AG04449 (cell line): ENCODE measurements around the gene FARS2.
A peak's percentile ranks its signal among the peaks of the same experiment; 100 is the strongest.

Source experiments
- CTCF ChIA-PET: fragments of 350-600 bp; formaldehyde crosslinking; extraction: SDS; loops from one replicate; lab custom pipeline; 2021; ENCODE audit warnings: antibody characterized with exemption; lab: Yijun Ruan, JAX
- POLR2A ChIA-PET: fragments of 400-600, 350-600 bp; formaldehyde crosslinking; extraction: SDS; loops from one replicate; lab custom pipeline; 2020; ENCODE audit warnings: antibody characterized with exemption, inconsistent platforms; lab: Yijun Ruan, JAX
- DNase-seq: peaks from one replicate; pipeline ENCODE4 v3.0.0-alpha.2; 2010; ENCODE audit warnings: low read depth, low spot score
- H3K4me3 ChIP-seq: 2 replicates; pipeline ENCODE4 v1.5.1; 2011; ENCODE audit warnings: low read depth, mild to moderate bottlenecking, control low read depth, low read length
- CTCF ChIP-seq: IDR thresholded peaks from one replicate; pipeline ENCODE4 v1.5.1; 2011; ENCODE audit warnings: mild to moderate bottlenecking, moderate library complexity, low read length, control low read depth, inconsistent platforms; ENCODE audit not compliant: insufficient read depth; ENCODE audit errors: missing control alignments

Gene FARS2

GRCh38 chr6:5282191-5282623, 20.9 kb downstream of the FARS2 start:
- no peak for DNase-seq
- H3K4me3 ChIP-seq, result no peak overlapping the region
- CTCF ChIA-PET, result interaction anchor here (0.9 kb wide), 1 partner anchor 108 kb away, joined by 3 read pairs; no protein-coding TSS in a partner anchor
- no peak for TF ChIP-seq CTCF
- POLR2A ChIA-PET, result no interaction called here

- POLR2A ChIA-PET, result no interaction called here
- no peak overlapping the region for H3K4me3 ChIP-seq
- CTCF ChIA-PET, result interaction anchor here (1.4 kb wide), 1 partner anchor 18 kb away, joined by 3 read pairs; no protein-coding TSS in a partner anchor
- no peak for TF ChIP-seq CTCF
- no peak for DNase-seq
Measured at GRCh38 chr6:5285081-5285480, 23.8 kb downstream of the FARS2 start.

GRCh38 chr6:5285526-5285925, 24.2 kb downstream of the FARS2 start:
- CTCF ChIA-PET, result interaction anchor here (1.4 kb wide), 1 partner anchor 17 kb away, joined by 3 read pairs; no protein-coding TSS in a partner anchor
- no peak for DNase-seq
- no peak overlapping the region for H3K4me3 ChIP-seq
- no peak for TF ChIP-seq CTCF
- POLR2A ChIA-PET, result no interaction called here

- POLR2A ChIA-PET, result no interaction called here
- H3K4me3 ChIP-seq, result no peak overlapping the region
- CTCF ChIA-PET, result interaction anchor here (1.2 to 1.7 kb wide), 3 partner anchors 20 to 145 kb away, joined by 3 to 8 read pairs (median 4); no protein-coding TSS in a partner anchor
- no peak for DNase-seq
- no peak for TF ChIP-seq CTCF
Measured at GRCh38 chr6:5286780-5287179, 25.5 kb downstream of the FARS2 start.

- DNase-seq, result peak; percentile 40
- no peak for TF ChIP-seq CTCF
- H3K4me3 ChIP-seq, result no peak overlapping the region
- ChIA-PET CTCF (interaction anchor here (0.8 to 1.8 kb wide), 6 partner anchors 11 to 146 kb away, joined by 3 to 8 read pairs (median 5); no protein-coding TSS in a partner anchor), POLR2A (no interaction called here)
Measured at GRCh38 chr6:5287205-5287965, 26.1 kb downstream of the FARS2 start.

- ChIA-PET CTCF (interaction anchor here (0.8 to 1.8 kb wide), 6 partner anchors 11 to 146 kb away, joined by 3 to 8 read pairs (median 5); no protein-coding TSS in a partner anchor), POLR2A (no interaction called here)
- no peak for DNase-seq
- no peak overlapping the region for H3K4me3 ChIP-seq
- TF ChIP-seq CTCF, result no peak
Measured at GRCh38 chr6:5287966-5288297, 26.6 kb downstream of the FARS2 start.
